GM20431 (cell line): ENCODE measurements around the gene R3HDM1.

Source experiments
- in situ Hi-C: fragments of 300-500 bp; cut with MseI, MboI; formaldehyde crosslinking; loops from one replicate; pipeline ENCODE4 v1.15.0; 2020; ENCODE audit warnings: low sequenced_read_pairs; ENCODE audit not compliant: unreplicated experiment

Gene R3HDM1

DNA sequence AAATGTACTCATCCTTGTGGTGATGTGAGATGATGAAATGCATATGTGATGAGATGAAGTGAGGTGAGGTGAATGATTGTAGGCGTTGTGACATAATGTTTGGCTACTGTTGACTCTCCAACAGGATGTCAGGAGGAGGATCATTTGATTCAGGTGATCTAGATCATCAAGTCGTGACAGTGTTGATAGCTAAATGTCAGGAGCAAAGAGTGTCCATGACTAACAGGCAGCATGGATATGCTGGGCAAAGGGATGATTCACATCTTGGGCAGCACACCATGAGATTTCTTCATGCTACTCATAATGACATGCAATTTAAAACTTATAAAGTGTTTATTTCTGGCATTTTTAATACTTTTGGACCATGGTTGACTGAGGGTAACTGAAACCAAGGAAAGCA lies 170.2 kb downstream of the R3HDM1 start:
- in situ Hi-C loops = loop anchor here (25.0 kb wide), 2 partner anchors 239 to 689 kb away; no protein-coding TSS in a partner anchor

DNA sequence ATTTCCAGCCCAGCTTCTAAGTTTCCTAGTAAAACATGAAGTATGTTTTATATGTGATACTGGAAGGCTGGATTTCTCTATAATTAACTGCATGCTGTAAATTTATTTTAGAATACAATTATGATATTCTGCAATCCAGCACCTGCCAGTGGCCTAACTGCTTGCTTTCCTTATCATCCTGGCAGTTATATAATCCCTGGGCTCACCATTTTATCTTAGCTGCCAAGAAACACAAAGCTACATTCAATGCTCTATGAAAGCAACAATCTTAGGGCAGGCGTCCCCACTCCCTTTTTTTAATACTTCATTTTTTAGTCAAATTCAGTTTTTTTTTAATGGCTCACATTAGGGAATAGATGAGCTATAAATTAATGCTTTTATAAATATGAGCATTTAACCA lies 172.0 kb downstream of the R3HDM1 start:
- in situ Hi-C loops = loop anchor here (25.0 kb wide), 2 partner anchors 241 to 691 kb away; no protein-coding TSS in a partner anchor

DNA sequence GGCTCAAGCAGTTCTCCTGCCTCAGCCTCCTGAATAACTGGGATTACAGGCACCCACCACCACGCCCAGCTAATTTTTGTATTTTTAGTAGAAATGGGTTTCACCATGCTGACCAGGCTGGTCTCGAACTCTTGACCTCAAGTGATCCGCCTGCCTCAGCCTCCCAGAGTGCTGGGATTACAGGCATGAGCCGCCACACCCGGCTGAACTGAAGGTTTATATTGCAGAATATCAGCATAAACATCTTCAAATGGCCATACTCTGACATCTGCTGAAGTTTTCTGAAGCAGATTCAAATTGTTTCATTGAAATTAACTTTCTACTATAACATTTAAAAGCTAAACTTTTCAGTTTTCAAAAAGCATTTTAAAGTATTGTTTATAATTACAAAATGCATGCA lies 172.8 kb downstream of the R3HDM1 start:
- in situ Hi-C loops = loop anchor here (25.0 kb wide), 2 partner anchors 242 to 692 kb away; no protein-coding TSS in a partner anchor

DNA sequence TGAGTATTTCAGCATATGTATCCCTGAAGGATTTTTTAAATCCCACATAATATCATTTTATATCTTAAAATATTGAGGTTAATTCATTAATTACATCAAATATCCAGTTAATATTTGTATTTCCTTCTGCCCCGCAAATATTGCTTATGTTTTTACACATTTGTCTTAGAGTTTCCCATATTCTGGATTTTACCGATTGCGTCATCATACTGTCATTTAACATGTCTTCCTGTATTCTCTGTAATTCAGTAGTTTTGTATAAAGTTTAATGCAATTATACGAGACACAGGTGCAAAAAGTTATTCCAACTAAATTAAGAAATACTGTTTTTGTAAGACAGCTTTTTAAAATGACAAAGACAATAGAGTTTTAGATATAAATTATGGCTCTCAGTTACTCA lies 176.9 kb downstream of the R3HDM1 start:
- in situ Hi-C loops = loop anchor here (25.0 kb wide), 2 partner anchors 246 to 696 kb away; no protein-coding TSS in a partner anchor

DNA sequence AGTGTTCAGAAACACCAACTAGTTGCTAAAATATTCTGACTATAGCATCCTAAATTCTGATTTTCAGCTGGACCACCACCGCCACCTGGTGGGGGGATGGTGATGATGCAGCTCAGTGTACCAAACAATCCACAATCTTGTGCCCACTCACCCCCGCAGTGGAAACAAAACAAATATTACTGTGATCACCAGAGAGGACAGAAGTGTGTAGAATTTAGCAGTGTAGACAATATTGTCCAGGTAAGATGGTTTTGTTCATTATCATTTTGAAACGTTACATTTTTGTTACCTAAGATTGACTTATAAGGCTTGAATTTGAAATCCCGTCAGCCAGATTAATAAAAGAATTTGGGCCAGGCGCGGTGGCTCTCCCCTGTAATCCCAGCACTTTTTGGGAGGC lies 178.7 kb downstream of the R3HDM1 start:
- in situ Hi-C loops = loop anchor here (25.0 kb wide), 2 partner anchors 248 to 698 kb away; no protein-coding TSS in a partner anchor

DNA sequence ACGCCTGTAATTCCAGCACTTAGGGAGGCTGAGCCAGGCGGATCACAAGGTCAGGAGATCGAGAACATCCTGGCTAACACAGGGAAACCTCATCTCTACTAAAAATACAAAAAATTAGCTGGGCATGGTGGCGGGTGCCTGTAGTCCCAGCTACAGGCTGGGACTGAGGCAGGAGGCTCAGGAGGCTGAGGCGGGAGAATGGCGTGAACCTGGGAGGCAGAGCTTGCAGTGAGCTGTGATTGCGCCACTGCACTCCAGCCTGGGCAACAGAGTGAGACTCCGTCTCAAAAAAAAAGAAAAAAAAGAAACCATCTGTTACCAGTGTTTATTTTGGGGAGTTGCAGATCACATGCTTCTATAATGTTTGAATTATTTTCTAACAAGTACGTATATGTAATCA lies 183.8 kb downstream of the R3HDM1 start:
- in situ Hi-C loops = loop anchor here (25.0 kb wide), 2 partner anchors 253 to 703 kb away; no protein-coding TSS in a partner anchor

DNA sequence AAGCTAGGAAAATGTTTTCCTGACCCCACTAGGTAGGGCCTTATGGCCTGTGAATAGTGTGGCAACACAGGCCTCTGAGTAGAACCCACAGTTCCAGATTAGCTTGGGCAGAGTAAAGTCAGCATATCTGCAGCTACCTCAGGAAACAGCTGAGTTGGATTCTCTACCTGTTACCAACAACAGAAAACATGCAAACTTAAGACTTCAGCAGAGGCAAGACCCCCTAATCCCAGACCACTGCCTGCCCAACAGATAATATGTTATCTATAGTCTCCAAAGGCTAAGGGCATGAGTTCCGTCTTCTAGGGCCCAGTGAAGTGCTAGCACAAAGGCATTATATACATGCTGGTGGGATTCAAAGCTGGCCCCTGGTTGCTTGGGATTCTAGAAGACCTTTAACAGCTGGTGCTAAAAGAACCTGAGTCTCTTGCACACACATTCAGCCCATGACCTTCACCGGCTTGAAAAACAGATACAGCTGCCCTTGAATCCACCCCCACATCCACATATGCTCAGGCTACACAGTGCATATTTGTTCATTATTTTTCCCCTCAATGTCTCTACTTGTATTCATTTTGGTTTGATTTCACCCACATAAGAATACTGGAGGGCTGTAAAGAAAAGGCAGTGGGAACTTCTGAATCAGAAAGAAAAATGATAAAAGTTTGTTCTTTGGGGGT lies 196.9 kb downstream of the R3HDM1 start:
- in situ Hi-C loops = no loop called here

DNA sequence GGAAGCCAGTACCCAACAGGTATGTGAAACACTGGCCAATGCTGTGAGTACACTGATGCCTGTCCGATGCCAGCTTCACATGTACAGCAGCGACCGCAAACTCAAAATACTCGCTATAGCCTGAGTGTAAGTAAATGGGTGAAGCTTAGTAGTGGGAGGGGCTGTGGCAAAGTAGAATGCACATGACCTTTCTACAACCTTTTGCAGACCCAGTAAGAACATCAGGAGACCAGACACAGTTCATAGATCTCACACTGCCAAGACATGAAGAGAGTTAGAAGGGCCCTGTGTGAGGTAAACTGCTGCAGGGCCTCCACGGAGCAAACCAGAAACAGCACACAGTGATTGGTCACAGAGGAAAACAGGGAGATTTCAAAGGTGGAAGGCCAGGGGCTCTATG lies 201.3 kb downstream of the R3HDM1 start:
- in situ Hi-C loops = no loop called here

DNA sequence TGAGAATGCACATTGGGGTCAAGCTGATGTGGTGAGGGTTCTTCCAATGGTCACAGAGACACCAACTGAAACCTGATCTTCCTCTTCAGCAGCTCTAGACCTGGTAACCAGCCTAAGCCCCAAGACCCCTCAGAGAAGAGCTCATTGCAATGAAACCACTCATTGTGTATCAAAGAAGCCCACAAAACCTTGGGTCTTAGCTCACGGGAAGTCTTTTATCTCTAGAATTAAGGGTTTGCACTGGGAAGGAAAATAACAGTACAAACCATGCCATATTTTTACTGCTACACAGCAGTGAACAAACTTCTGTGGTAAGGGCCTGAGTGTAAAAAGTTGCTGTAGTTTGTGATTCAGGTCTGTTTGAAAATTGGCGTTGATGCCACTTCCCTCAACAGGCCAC lies 201.8 kb downstream of the R3HDM1 start:
- in situ Hi-C loops = no loop called here

DNA sequence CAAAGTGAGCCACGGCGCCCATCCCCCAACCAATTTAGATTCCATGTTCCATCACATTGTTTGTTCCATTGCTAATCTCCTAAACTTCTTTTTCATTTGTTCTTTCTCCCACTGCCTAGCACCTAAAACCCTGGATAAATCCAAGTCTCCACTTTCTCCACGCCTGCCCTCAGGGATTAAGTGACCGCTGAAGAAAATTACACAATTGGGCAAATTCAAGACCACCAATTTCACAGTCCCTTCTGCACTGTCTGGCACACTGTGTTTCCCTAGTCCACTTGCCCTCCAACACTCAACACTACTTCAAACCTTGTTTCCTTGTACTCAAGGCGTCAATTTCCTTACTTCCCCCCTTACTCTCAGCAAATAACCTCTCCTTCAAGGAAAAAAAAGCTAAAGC lies 205.3 kb downstream of the R3HDM1 start:
- in situ Hi-C loops = no loop called here

DNA sequence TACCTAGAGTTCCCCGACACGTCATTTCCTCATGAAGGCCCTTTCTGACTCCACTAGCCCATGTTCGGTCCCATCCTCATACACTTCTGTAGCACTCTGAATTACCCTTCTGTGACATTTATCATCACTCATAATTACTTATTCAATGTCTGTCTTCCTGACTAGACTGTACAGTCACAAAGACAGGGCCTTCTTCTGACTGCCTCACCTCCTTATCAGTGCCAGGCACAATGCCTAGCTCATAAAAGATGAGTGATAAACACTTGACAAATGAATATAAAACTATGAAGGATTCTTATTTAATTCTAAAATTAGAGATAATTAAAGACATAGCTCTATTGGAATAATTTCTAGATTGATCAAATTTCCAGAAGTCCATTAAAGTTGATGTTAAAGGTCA lies 208.9 kb downstream of the R3HDM1 start:
- in situ Hi-C loops = no loop called here

DNA sequence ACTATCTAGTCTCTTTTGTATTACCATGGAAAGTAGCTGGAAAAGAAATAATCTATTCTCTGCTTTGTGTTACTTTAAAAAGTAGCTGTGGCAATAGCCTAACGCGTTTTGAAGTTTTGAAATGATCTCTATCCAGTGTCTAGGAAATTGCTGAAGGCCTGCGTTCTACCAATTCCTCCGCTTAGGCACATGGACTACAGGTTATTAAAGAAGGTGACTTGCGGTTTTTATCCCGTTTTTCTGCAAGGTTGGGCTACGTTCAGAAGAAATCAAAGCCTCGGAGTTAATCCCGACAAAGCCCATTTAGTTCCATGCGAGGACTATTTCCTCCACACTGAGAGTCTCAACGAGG lies 209.7 kb downstream of the R3HDM1 start:
- in situ Hi-C loops = no loop called here

DNA sequence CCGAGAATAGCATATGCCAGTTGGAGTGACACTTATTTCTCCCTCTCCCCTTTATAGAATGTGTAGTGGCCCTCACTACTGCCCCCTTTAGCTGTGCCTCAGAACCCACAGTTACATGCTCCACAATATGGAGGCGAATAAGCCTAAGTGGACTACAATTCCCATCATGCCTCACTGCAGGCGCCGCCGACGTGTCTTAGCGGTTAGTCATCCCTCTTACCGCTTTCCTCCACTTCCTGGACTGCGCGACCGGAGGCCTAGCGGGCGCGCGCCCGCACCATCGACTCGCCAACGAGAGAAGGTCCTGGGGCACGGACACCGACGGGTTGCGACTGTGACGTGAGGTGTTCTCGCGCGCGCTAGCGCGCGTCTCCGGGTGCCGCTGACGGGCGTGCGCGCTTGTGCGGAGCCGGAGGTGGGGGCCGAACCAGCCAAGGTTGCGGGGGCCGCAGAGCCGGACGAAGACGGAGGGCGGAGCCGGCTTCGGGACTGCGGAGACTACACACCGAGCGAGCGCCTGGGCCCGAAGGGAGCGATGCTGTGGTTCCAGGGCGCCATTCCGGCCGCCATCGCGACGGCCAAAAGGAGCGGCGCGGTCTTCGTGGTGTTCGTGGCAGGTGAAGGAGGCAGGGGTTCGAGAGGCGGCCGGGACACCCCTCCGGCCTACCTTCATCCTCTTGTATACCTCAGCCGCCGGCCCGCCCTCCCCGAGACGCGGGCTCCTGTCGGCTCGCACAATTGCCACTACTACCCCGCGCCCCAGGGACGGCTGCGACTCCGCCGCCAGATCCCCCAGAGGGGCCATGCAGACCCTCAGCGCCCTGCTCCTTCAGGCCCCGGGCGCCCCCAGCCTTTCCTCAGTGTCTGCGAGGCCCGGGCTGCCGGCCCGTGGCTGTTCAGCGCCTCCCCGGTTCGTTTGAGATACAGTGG lies 210.4 kb downstream of the R3HDM1 start, which contains the start of gene UBXN4:
TSS of gene UBXN4 (plus strand) at position 461 of the 930 bp plus-strand sequence. CDS start at position 536, 75 bp downstream.
- in situ Hi-C loops = no loop called here

DNA sequence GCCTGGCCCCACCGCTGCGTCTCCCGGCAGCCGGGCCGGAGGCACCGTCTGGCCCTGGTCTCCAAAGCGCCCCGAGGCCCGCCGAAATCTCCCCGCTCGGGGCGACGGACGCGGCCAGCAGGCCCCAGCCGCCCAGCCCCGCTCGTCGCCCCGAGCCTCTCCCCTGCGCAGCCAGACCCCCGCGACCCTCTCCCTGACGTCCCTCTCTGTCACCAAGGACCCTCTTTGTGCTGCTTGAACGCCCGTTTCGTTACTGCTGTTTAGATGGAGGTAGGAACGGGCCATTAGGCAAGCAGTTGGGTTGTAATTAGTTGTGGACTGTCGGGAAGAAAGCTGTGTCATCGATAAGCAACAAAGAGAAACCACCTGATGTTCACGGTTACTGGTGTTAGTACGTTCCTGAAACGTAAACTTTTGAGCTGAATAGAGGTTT lies 211.1 kb downstream of the R3HDM1 start:
- in situ Hi-C loops = no loop called here

DNA sequence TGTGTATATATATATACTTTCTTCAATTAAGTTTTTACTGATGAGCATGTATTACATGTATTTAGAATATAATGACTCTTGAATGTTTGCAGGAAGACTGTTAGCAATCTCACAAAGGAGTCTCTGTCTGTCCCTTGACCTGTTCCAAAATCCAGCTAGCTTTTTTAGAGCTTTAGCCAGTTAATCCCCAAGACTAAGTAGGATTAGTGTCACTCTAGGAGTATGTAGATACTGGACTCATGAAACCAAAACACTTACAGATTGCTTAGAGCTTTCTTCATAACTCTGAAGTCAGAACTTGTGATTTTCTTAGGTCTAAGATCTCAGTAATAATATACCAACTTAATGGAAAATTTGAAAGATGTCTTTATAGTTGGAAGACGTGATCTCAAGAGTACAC lies 212.6 kb downstream of the R3HDM1 start:
- in situ Hi-C loops = no loop called here

DNA sequence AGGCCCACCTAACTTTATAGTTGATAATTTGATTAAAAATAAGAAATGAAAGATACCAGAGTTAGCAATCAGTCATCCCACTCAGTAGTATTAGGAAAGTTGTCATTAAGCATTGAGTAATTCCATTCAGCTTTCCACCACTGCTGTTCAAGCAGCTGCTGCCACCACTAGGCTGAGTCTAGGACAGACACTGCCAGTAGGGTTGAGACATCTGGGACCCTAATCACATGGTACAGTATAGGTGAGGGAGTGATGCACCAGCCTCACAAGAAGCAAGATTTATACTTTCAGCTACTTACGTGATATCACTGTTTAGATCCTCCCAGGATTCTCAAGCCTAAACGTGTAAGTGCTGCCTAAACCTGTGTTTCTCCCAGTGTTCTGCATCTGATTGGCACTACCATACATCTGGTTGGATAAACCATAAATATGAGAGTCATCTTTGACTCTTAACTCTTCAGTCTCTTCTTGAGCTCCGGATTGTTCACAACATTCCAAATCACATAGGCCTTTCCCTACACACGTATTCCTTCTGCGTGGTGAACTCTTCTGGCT lies 213.6 kb downstream of the R3HDM1 start:
- in situ Hi-C loops = no loop called here

DNA sequence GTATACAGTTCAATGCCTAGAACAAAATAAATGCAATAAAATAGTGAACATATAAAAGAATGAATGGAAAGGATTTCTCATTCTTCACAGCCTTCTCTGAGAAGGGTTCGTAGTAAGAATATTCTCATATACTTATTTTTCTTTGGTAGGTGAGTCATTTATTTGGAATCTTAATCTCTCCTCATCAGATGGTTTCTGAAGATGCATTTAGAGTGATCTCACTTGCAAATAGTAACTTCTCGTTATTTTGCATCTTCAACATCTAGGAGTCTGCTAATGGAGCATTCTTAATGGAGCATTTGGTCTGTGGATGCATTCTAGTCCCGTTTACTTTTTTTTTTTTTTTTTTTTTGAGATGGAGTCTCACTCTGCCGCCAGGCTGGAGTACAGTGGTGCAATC lies 214.3 kb downstream of the R3HDM1 start:
- in situ Hi-C loops = no loop called here

DNA sequence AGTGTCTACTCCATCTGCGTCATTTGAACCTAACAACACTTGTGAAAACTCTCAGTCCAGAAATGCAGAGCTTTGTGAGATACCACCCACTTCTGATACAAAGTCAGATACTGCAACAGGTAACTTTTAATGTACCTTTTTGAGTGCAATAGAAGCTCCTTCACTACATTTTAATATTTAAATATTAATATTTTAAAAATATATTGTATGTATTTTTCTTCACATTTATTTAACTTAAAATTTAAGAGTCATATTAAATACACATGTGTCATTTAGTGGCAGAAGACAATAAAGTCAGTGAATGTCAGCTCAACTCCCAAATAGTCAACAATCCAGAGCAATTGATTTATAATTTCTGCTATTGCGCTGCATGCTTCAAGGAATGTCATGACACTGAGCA lies 224.3 kb downstream of the R3HDM1 start:
- in situ Hi-C loops = no loop called here

DNA sequence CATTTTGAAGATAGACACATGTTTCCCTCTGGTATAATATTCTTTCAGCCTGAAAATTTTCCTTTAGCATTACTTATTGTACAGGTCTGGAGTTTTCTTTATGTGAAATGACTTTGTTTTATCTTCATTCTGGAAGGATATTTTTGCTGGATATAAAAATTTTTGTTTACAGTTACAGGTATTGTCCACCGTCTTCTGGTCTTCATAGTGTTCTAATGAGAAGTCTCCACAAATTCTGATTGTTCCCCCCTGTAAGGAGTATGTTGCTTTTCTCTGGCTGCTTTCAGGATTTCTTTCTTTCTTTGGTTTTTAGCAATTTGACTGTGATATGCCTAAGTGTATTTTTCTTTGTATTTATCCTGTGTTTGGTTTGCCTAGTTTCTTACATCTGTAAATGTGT lies 225.4 kb downstream of the R3HDM1 start:
- in situ Hi-C loops = no loop called here

DNA sequence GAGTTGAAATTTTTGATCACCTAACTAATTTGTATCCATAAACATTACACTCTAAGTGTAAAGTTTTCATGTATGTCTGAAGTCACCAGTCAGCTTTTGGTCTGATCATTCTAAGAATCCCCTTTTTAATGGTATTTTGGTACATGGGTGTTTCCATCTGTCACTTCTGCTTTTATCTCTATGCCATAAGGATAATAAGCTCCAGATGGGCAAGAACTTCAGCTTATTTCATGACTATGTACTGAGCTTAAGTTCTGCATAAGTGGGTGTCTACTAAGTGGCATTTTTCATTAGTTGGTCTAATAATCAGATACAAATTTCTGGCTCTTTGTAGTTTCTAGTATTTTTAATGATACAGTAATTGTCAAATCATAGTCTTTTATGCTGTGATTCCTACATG lies 230.7 kb downstream of the R3HDM1 start:
- in situ Hi-C loops = no loop called here

DNA sequence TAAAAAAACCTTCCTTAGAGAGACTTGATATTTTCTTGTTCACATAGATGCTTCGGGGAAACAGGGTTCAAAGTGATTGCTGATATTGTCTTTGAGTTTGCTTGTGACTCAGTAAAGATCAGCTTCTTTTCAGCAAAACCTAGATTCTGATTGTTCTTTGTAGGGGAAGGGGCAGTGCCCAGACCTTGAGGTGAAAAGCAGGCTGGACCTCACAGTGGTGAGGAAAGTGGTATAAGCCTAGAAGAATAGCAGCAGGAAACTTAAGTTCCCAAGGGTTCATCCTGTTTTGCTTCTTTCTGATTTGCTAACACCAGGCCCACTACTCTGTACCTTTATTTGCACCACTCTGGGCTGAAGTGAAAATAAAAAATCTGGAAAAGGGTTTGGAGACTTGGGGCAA lies 231.2 kb downstream of the R3HDM1 start:
- in situ Hi-C loops = no loop called here
